HEK293 (cell line): ENCODE results near the gene TMEM135.

Source experiments
- CTCF ChIA-PET: fragments of 350-600 bp; formaldehyde crosslinking; extraction: SDS; loops from one replicate; lab custom pipeline; 2021; ENCODE audit warnings: antibody characterized with exemption; lab: Yijun Ruan, JAX
- POLR2A ChIA-PET: fragments of 300-600 bp; formaldehyde crosslinking; extraction: SDS; loops from one replicate; lab custom pipeline; 2020; ENCODE audit warnings: antibody characterized with exemption, inconsistent platforms; lab: Yijun Ruan, JAX
- H3K27ac ChIP-seq: fragments of 200-500 bp; sonication (Bioruptor generic); 2 replicates; pipeline ENCODE4 v1.5.1; 2014; ENCODE audit warnings: low read depth, low read length, control low read depth, inconsistent platforms; ENCODE audit errors: extremely low read depth
- H3K36me3 ChIP-seq, 2 experiments: fragments of 200-500 bp in 1 of 2; sonication (Bioruptor generic) in 1 of 2; 1 replicate in 1 of 2; 2 replicates in 1 of 2; pipeline ENCODE4 v1.5.1; 2014 to 2017; ENCODE audit warnings: inconsistent platforms in 2 of 2, low read length in 2 of 2; ENCODE audit not compliant: control insufficient read depth in 2 of 2, insufficient read depth in 1 of 2
- H3K4me1 ChIP-seq: fragments of 200-500 bp; sonication (Bioruptor generic); 2 replicates; pipeline ENCODE4 v1.5.1; 2014; ENCODE audit warnings: mild to moderate bottlenecking, low read length, inconsistent platforms; ENCODE audit not compliant: control insufficient read depth, insufficient read depth
- H3K4me3 ChIP-seq: 2 replicates; pipeline ENCODE4 v1.5.1; 2011; ENCODE audit warnings: low read depth, mild to moderate bottlenecking, control low read depth, low read length, moderate library complexity
- H3K9me3 ChIP-seq: fragments of 200-500 bp; sonication (Bioruptor generic); 2 replicates; pipeline ENCODE4 v1.5.1; 2014; ENCODE audit warnings: low read depth, low read length, inconsistent platforms; ENCODE audit not compliant: control insufficient read depth, insufficient read depth
- CTCF ChIP-seq: fragments of 450-650 bp; formaldehyde crosslinking; IDR thresholded peaks from 2 replicates; pipeline ENCODE4 v1.5.1; 2016; ENCODE audit warnings: missing biosample characterization, missing genetic modification characterization
- MEIS1 ChIP-seq: sonication (generic); formaldehyde crosslinking; IDR thresholded peaks from 2 replicates; pipeline ENCODE4 v1.8.1; 2022; ENCODE audit warnings: missing genetic modification reagents, mild to moderate bottlenecking, borderline replicate concordance
- SCRT2 ChIP-seq: fragments of 450-650 bp; formaldehyde crosslinking; IDR thresholded peaks from 2 replicates; pipeline ENCODE4 v1.5.1; 2016; ENCODE audit warnings: missing biosample characterization, missing genetic modification characterization
- WT1 ChIP-seq: fragments of 450-650 bp; formaldehyde crosslinking; IDR thresholded peaks from 2 replicates; pipeline ENCODE4 v1.5.1; 2016; ENCODE audit warnings: missing biosample characterization, missing genetic modification characterization
- ZBTB44 ChIP-seq: fragments of 450-650 bp; IDR thresholded peaks from 2 replicates; pipeline ENCODE4 v1.5.1; 2018; ENCODE audit warnings: missing biosample characterization, mild to moderate bottlenecking, missing genetic modification characterization
- ZNF132 ChIP-seq: fragments of 450-650 bp; formaldehyde crosslinking; IDR thresholded peaks from 2 replicates; pipeline ENCODE4 v1.5.1; 2017; ENCODE audit warnings: missing biosample characterization, missing genetic modification characterization, borderline replicate concordance
- ZNF157 ChIP-seq: fragments of 450-650 bp; formaldehyde crosslinking; IDR thresholded peaks from 2 replicates; pipeline ENCODE4 v1.5.1; 2016; ENCODE audit warnings: missing biosample characterization, missing genetic modification characterization
- ZNF248 ChIP-seq: fragments of 450-650 bp; formaldehyde crosslinking; IDR thresholded peaks from 2 replicates; pipeline ENCODE4 v1.5.1; 2017; ENCODE audit warnings: missing biosample characterization, missing genetic modification characterization
- ZNF473 ChIP-seq: fragments of 450-650 bp; formaldehyde crosslinking; IDR thresholded peaks from 2 replicates; pipeline ENCODE4 v1.5.1; 2017; ENCODE audit warnings: missing biosample characterization, missing genetic modification characterization
- ZNF488 ChIP-seq: fragments of 450-650 bp; formaldehyde crosslinking; IDR thresholded peaks from 2 replicates; pipeline ENCODE4 v1.5.1; 2016; ENCODE audit warnings: missing biosample characterization, missing genetic modification characterization
- ZNF549 ChIP-seq: fragments of 450-650 bp; IDR thresholded peaks from 2 replicates; pipeline ENCODE4 v1.5.1; 2018; ENCODE audit warnings: missing biosample characterization, missing genetic modification characterization, mild to moderate bottlenecking, inconsistent platforms, moderate library complexity
- ZNF585B ChIP-seq: fragments of 450-650 bp; formaldehyde crosslinking; IDR thresholded peaks from 2 replicates; pipeline ENCODE4 v1.5.1; 2016; ENCODE audit warnings: missing biosample characterization, missing genetic modification characterization
- ZNF623 ChIP-seq: fragments of 450-650 bp; formaldehyde crosslinking; IDR thresholded peaks from 2 replicates; pipeline ENCODE4 v1.5.1; 2016; ENCODE audit warnings: missing biosample characterization, missing genetic modification characterization
- ZNF629 ChIP-seq: fragments of 450-650 bp; formaldehyde crosslinking; IDR thresholded peaks from 2 replicates; pipeline ENCODE4 v1.5.1; 2017; ENCODE audit warnings: missing biosample characterization, missing genetic modification characterization
- ZNF645 ChIP-seq: fragments of 450-650 bp; formaldehyde crosslinking; IDR thresholded peaks from 2 replicates; pipeline ENCODE4; 2016; ENCODE audit warnings: missing biosample characterization, missing genetic modification characterization
- ZSCAN23 ChIP-seq: fragments of 450-650 bp; formaldehyde crosslinking; IDR thresholded peaks from 2 replicates; pipeline ENCODE4 v1.5.1; 2016; ENCODE audit warnings: missing biosample characterization, missing genetic modification characterization
- ZXDB ChIP-seq: fragments of 450-650 bp; formaldehyde crosslinking; IDR thresholded peaks from 2 replicates; pipeline ENCODE4 v1.5.1; 2016; ENCODE audit warnings: missing biosample characterization, missing genetic modification characterization
- TF ChIP-seq, protein P1 (sequence below): fragments of 450-650 bp; formaldehyde crosslinking; IDR thresholded peaks from 2 replicates; pipeline ENCODE4 v1.5.0; 2017; ENCODE audit warnings: missing biosample characterization, missing genetic modification characterization, borderline replicate concordance
- TF ChIP-seq, protein P2 (sequence below): fragments of 450-650 bp; formaldehyde crosslinking; IDR thresholded peaks from 2 replicates; pipeline ENCODE4 v1.5.1; 2016; ENCODE audit warnings: missing biosample characterization, missing genetic modification characterization
- TF ChIP-seq, protein P3 (sequence below): fragments of 450-650 bp; IDR thresholded peaks from 2 replicates; pipeline ENCODE4 v1.5.1; 2018; ENCODE audit warnings: missing biosample characterization, missing genetic modification characterization

Gene TMEM135

GRCh38 chr11:87007963-87008362 lies 29.8 kb upstream of the TMEM135 start:
- Histone ChIP-seq H3K27ac (no peak overlapping the region), H3K4me1 (no peaks in the 10 kb centered on the region)
- POLR2A ChIA-PET = interaction anchor here (0.5 kb wide), 1 partner anchor 57 kb away, joined by 3 read pairs; no protein-coding TSS in a partner anchor
- TF ChIP-seq ZNF645 (tag by site-specific recombination) = no peak
- no peak for TF ChIP-seq ZNF623 (tag by site-specific recombination)
- no peak for TF ChIP-seq ZNF132
- no peak for TF ChIP-seq MEIS1 (CRISPR knock-in tag)
- no peak for TF ChIP-seq ZNF157 (tag by site-specific recombination)
- TF ChIP-seq ZNF549 (tag by site-specific recombination) = no peak
- TF ChIP-seq ZNF248 = no peak
- TF ChIP-seq, protein P1, sequence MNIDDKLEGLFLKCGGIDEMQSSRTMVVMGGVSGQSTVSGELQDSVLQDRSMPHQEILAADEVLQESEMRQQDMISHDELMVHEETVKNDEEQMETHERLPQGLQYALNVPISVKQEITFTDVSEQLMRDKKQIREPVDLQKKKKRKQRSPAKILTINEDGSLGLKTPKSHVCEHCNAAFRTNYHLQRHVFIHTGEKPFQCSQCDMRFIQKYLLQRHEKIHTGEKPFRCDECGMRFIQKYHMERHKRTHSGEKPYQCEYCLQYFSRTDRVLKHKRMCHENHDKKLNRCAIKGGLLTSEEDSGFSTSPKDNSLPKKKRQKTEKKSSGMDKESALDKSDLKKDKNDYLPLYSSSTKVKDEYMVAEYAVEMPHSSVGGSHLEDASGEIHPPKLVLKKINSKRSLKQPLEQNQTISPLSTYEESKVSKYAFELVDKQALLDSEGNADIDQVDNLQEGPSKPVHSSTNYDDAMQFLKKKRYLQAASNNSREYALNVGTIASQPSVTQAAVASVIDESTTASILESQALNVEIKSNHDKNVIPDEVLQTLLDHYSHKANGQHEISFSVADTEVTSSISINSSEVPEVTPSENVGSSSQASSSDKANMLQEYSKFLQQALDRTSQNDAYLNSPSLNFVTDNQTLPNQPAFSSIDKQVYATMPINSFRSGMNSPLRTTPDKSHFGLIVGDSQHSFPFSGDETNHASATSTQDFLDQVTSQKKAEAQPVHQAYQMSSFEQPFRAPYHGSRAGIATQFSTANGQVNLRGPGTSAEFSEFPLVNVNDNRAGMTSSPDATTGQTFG = no peak
- no peak for TF ChIP-seq ZBTB44 (tag by site-specific recombination)
- TF ChIP-seq ZXDB (tag by site-specific recombination) = no peak
- TF ChIP-seq, all 188 proteins: peak for 0
- H3K36me3 ChIP-seq = no peaks in the 10 kb centered on the region
- CTCF ChIA-PET = interaction anchor here (0.7 kb wide), 1 partner anchor 13 kb away, joined by 3 read pairs; no protein-coding TSS in a partner anchor
- no peak overlapping the region for H3K4me3 ChIP-seq
- no peaks in the 10 kb centered on the region for H3K9me3 ChIP-seq

DNA sequence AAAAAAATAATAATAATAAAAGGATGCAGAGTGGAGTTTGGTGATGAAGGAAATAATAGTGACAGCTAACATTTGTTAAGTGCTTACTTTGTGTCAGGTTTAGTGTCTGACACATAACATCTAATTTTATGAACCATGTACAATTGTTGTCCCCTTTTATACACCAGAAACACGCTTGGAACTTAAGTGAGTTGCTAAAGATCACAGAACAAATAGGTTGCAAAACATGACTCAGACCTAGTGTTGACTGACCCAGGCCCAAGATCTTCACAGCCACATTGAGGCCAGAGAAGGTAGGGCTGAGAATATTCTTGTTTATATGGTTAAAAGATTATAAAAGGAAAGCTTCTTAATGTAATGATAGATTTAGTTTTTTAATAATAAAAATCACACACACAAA lies 25.6 kb upstream of the TMEM135 start:
- no peaks in the 10 kb centered on the region for H3K4me1 ChIP-seq
- no peak overlapping the region for H3K4me3 ChIP-seq
- H3K9me3 ChIP-seq = no peaks in the 10 kb centered on the region
- TF ChIP-seq WT1 (tag by site-specific recombination) (no peak), ZNF488 (no peak)
- ChIA-PET POLR2A (no interaction called here), CTCF (interaction anchor here (1.2 kb wide), 1 partner anchor 73 kb away, joined by 5 read pairs; no protein-coding TSS in a partner anchor)
- H3K27ac ChIP-seq = no peak overlapping the region
- H3K36me3 ChIP-seq = no peaks in the 10 kb centered on the region

DNA sequence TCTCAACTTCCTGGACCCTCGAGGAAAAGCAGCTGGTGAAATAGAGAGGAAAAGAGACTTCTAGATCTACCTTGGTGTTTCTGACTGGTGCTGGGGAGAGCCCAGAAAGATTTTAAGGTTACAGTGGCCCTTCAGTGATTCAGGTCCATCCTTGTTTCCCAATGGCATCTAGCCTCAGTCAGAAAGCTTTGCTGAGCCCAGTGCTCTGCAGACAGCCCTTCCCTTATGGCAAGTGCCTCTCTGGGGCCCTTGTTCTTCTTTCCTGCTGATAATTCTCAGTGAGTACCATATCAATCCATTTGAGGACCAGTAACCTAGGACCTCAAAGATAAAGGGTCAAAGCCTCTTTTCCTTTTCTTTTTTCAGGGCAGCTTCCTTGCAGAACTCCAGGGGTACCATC lies 25.1 kb upstream of the TMEM135 start:
- ChIA-PET POLR2A (no interaction called here), CTCF (interaction anchor here (1.2 kb wide), 1 partner anchor 73 kb away, joined by 5 read pairs; no protein-coding TSS in a partner anchor)
- no peaks in the 10 kb centered on the region for H3K9me3 ChIP-seq
- TF ChIP-seq, protein P2, sequence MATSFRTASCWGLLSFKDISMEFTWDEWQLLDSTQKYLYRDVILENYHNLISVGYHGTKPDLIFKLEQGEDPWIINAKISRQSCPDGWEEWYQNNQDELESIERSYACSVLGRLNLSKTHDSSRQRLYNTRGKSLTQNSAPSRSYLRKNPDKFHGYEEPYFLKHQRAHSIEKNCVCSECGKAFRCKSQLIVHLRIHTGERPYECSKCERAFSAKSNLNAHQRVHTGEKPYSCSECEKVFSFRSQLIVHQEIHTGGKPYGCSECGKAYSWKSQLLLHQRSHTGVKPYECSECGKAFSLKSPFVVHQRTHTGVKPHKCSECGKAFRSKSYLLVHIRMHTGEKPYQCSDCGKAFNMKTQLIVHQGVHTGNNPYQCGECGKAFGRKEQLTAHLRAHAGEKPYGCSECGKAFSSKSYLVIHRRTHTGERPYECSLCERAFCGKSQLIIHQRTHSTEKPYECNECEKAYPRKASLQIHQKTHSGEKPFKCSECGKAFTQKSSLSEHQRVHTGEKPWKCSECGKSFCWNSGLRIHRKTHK (tag by site-specific recombination) = no peak
- TF ChIP-seq ZNF629 (tag by site-specific recombination) = no peak
- TF ChIP-seq ZNF585B (tag by site-specific recombination) = no peak
- TF ChIP-seq CTCF = no peak
- TF ChIP-seq ZNF473 = no peak
- no peak for TF ChIP-seq SCRT2
- TF ChIP-seq, protein P3, sequence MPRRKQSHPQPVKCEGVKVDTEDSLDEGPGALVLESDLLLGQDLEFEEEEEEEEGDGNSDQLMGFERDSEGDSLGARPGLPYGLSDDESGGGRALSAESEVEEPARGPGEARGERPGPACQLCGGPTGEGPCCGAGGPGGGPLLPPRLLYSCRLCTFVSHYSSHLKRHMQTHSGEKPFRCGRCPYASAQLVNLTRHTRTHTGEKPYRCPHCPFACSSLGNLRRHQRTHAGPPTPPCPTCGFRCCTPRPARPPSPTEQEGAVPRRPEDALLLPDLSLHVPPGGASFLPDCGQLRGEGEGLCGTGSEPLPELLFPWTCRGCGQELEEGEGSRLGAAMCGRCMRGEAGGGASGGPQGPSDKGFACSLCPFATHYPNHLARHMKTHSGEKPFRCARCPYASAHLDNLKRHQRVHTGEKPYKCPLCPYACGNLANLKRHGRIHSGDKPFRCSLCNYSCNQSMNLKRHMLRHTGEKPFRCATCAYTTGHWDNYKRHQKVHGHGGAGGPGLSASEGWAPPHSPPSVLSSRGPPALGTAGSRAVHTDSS = no peak
- TF ChIP-seq ZSCAN23 (tag by site-specific recombination) = no peak

More for the DNA sequence above, 25.1 kb upstream of the TMEM135 start:
- Histone ChIP-seq H3K4me1 (no peaks in the 10 kb centered on the region), H3K36me3 (no peaks in the 10 kb centered on the region), H3K4me3 (no peak overlapping the region), H3K27ac (no peak overlapping the region)
